ENCODE measurements around the gene INHA. TPM values are rescaled to one million over a fixed set of nuclear protein-coding genes. Genes with fewer than 3 reads are reported as not detected.

The INHA gene
- total and polyA plus RNA-seq, 2 donors (not counting 1 experiment from before 2014, with no cell fraction given) = not detected

DNA sequence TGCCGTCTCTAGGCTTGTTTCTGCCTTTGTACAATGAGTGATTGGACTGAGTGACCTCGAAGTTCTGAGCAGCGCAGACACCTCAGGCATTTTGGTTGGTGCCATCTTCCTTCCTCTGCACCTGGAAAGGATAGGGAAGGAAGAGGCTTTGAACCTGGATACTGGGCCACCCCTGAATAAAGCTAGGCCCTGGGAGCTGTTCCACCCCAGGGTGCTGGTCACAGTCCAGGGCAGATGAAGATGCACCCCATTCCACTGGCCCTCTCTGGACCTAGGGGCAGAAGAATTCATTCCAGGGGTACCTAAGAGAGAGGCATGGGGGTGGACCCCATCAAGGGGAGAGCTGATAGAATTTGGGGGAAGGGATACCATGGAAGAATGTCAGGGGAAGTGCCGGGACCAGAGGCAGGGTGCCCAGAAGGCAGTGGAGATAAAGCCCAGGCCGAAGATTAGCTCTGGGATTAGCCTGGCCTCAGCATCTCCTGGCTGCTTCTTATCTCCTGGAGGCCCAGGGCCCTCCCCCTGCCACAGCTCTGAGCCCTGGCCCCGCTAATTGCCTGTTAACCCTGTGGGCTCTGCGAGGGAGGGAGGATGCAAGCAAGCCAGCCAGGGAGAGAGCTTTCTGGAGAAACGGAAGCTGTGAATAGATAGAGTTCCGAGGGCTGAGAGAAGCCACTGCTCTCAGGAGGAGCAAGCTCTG, 46.4 kb upstream of the INHA start:
- peaks cover 1 to 78% (median 41%) of the 10 kb centered on the region in 4 experiments for H3K27me3 ChIP-seq (replicated peaks in 1 of 4; ENCODE audit: control extremely low read depth in 1 of 4, control insufficient read depth in 3 of 4, insufficient read depth in 4 of 4, low read length in 3 of 4)
- H3K9me3 ChIP-seq (ENCODE audit: control extremely low read depth in 1 of 3, control insufficient read depth in 2 of 3, insufficient read depth in 1 of 3, low read length in 2 of 3) = peaks cover 0 to 8% (median 0%) of the 10 kb centered on the region in 3 donors
- no peaks in the 10 kb centered on the region for H3K79me2 ChIP-seq (ENCODE audit: control insufficient read depth, insufficient read depth, low read length)
- H3K36me3 ChIP-seq (replicated peaks in 1 of 2; ENCODE audit: control extremely low read depth in 1 of 2, control insufficient read depth in 1 of 2, extremely low read depth in 1 of 2, insufficient read depth in 2 of 2, low read length in 1 of 2) = no peaks in the 10 kb centered on the region
- H2AFZ ChIP-seq (ENCODE audit: insufficient read depth, low read depth, low read length, poor library complexity, severe bottlenecking) = no peak overlapping the region
- no peak overlapping the region for H3K9ac ChIP-seq (ENCODE audit: low read length)
- Mint-ChIP-seq H3K9me3 (ENCODE audit: insufficient read depth) (no peaks in the 10 kb centered on the region), H3K27ac (no peak overlapping the region), H3K4me1 (peaks cover 17% of the 10 kb centered on the region), H3K27me3 (peaks cover 74% of the 10 kb centered on the region), H3K4me3 (no peak overlapping the region)
- DNase-seq (no peak), ATAC-seq (ENCODE audit: low read depth) (no peak)
- no peak overlapping the region for H3K4me3 ChIP-seq (ENCODE audit: control extremely low read depth in 1 of 5, extremely low read depth in 1 of 5, insufficient read depth in 1 of 5, low read depth in 2 of 5, low read length in 4 of 5)
- CTCF ChIA-PET = interaction anchor here (1.0 to 1.4 kb wide), 4 partner anchors 26 to 120 kb away, joined by 3 to 4 read pairs (median 3); partner anchors contain the start of gene GMPPA
- no peaks in the 10 kb centered on the region for H4K20me1 ChIP-seq (ENCODE audit: control insufficient read depth, insufficient read depth, low read length, poor library complexity, severe bottlenecking)
- H3K4me2 ChIP-seq (replicated peaks; ENCODE audit: low read depth, low read length, poor library complexity, severe bottlenecking) = no peak overlapping the region
- intact Hi-C loops (cut with micrococcal nuclease) = no loop called here
- WGBS (ENCODE audit: insufficient coverage) = 66% methylated on average over 6 of the region's 9 CpGs
- peaks cover 14 to 22% of the 10 kb centered on the region in 2 donors for H3K4me1 ChIP-seq (ENCODE audit: control insufficient read depth in 2 of 2, insufficient read depth in 2 of 2, low read length in 2 of 2)
- H3K27ac ChIP-seq (ENCODE audit: low read length in 2 of 2) = no peak overlapping the region
- no peak for TF ChIP-seq EZH2 (IDR thresholded peaks at IDR 0.05; ENCODE audit: borderline replicate concordance, insufficient read depth, low read depth, low read length, poor library complexity, severe bottlenecking)
- TF ChIP-seq, protein P1, sequence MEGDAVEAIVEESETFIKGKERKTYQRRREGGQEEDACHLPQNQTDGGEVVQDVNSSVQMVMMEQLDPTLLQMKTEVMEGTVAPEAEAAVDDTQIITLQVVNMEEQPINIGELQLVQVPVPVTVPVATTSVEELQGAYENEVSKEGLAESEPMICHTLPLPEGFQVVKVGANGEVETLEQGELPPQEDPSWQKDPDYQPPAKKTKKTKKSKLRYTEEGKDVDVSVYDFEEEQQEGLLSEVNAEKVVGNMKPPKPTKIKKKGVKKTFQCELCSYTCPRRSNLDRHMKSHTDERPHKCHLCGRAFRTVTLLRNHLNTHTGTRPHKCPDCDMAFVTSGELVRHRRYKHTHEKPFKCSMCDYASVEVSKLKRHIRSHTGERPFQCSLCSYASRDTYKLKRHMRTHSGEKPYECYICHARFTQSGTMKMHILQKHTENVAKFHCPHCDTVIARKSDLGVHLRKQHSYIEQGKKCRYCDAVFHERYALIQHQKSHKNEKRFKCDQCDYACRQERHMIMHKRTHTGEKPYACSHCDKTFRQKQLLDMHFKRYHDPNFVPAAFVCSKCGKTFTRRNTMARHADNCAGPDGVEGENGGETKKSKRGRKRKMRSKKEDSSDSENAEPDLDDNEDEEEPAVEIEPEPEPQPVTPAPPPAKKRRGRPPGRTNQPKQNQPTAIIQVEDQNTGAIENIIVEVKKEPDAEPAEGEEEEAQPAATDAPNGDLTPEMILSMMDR (IDR thresholded peaks at IDR 0.05) = no peak
- POLR2A ChIA-PET = no interaction called here

Measured in B cell (primary cell).